ENCODE results near the gene SSX2B.
"Not testable (repeated sequence)": the region's sequence is repeated elsewhere in the genome, so short reads cannot be mapped to it uniquely, and the experiment has no call there.

The SSX2B gene, protein sequence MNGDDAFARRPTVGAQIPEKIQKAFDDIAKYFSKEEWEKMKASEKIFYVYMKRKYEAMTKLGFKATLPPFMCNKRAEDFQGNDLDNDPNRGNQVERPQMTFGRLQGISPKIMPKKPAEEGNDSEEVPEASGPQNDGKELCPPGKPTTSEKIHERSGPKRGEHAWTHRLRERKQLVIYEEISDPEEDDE

DNA sequence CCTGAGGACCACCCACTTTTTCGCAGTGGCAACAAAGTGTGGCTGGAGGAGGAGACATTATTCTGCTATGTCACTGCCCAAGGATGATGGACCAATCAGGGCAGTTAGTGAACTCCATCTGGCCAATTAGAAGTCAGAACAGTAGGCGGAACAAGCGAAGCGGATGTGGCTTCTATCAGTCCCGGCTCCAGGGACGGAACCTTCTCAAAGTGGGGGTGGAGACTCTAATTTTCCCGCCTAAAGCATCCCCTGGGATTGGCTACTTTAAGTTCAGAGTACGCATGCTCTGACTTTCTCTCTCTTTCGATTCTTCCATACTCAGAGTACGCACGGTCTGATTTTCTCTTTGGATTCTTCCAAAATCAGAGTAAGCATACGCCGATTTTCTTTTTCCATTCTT, at the start of gene SSX2B:
TSS of gene SSX2B (plus strand) at position 301 of the 400 bp plus-strand sequence. CDS start 1,429 bp downstream, outside the sequence.
- DNase-seq: not testable (repeated sequence)

DNA sequence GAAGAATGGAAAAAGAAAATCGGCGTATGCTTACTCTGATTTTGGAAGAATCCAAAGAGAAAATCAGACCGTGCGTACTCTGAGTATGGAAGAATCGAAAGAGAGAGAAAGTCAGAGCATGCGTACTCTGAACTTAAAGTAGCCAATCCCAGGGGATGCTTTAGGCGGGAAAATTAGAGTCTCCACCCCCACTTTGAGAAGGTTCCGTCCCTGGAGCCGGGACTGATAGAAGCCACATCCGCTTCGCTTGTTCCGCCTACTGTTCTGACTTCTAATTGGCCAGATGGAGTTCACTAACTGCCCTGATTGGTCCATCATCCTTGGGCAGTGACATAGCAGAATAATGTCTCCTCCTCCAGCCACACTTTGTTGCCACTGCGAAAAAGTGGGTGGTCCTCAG, 44.0 kb upstream of the SSX2B start, which contains the start of gene SSX2:
TSS of gene SSX2 (minus strand) at position 101 of the 400 bp plus-strand sequence. CDS start 1,429 bp downstream, outside the sequence.
- DNase-seq: not testable (repeated sequence)

DNA sequence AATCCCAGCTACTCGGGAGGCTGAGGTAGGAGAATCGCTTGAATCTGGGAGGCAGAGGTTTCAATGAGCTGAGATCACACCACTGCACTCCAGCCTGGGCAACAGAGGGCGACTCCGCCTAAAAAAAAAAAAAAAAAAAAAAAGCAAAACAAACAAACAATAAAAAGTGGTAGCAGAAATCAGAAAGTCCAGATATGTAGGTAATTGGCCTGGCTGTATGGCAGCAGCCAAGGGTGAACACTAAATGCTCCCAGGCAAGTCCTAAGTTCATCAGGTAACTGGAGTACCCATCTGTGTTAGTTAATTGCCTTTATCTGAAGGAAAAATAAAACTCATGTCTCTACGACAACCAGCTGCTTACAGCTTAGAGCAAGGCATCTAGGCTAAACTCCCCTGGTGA, 14.9 kb downstream of the SSX2B start:
- not testable (repeated sequence) for DNase-seq

- DNase-seq: not testable (repeated sequence)
Measured at GRCh38 chrX:52773504-52773903, 22.5 kb downstream of the SSX2B start.

GRCh38 chrX:52797327-52797726, 46.3 kb downstream of the SSX2B start, which contains the start of gene SPANXN5:
Gene SPANXN5, minus strand, starts transcription at chrX:52797427. Its CDS starts 79 bp downstream, at chrX:52797348.
- DNase-seq: not testable (repeated sequence)

DNA sequence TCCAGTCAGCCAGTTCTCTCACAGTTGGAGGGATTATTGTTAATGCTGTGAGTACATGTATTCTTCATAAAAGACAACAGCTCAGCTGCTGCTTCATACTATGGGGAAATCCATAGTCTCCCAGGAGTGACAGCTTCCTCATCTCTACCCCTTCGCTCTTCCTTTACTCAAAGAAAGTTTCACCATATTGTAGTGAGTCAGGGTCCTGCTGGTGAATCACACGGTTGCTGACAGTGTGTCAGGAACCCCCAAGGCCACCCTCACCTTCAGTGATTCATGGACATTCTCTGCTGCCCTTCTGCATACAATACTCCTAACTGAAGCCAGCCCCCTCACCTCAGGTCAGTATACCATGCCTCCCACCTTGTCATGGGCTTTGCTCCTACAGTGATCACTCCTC, 53.8 kb downstream of the SSX2B start:
- not testable (repeated sequence) for DNase-seq
